ENCODE results near the gene CTBP2.

GRCh38 chr10:125130260-125130659 is 30.1 kb downstream of the CTBP2 start:
- TF ChIP-seq POLR2AphosphoS5 (IDR thresholded peaks at IDR 0.05; ENCODE audit: low read length) (no peak), ZNF687 (IDR thresholded peaks at IDR 0.05) (no peak), TAF1 (IDR thresholded peaks at IDR 0.05; ENCODE audit: borderline replicate concordance, low read depth, low read length) (no peak), ZNF217 (IDR thresholded peaks at IDR 0.05) (no peak), SP1 (IDR thresholded peaks at IDR 0.05; ENCODE audit: low read depth, low read length) (no peak), CTCF (IDR thresholded peaks at IDR 0.05 in 2 of 3, conservative IDR thresholded peaks at IDR 0.05 in 1 of 3; ENCODE audit: control insufficient read depth in 2 of 3, extremely low read depth in 1 of 3, insufficient read depth in 1 of 3, low read depth in 3 of 3, low read length in 3 of 3) (no peak), CREB1 (IDR thresholded peaks at IDR 0.05; ENCODE audit: low read depth) (no peak), TARDBP (IDR thresholded peaks at IDR 0.05; ENCODE audit: borderline replicate concordance) (no peak), REST (IDR thresholded peaks at IDR 0.05; ENCODE audit: low read depth, low read length) (no peak), SMAD1 (IDR thresholded peaks at IDR 0.05; ENCODE audit: low read depth, partially characterized antibody) (no peak), EZH2 (IDR thresholded peaks at IDR 0.05; ENCODE audit: borderline replicate concordance, control insufficient read depth, low read depth, low read length) (no peak)
- TF ChIP-seq, protein P1, sequence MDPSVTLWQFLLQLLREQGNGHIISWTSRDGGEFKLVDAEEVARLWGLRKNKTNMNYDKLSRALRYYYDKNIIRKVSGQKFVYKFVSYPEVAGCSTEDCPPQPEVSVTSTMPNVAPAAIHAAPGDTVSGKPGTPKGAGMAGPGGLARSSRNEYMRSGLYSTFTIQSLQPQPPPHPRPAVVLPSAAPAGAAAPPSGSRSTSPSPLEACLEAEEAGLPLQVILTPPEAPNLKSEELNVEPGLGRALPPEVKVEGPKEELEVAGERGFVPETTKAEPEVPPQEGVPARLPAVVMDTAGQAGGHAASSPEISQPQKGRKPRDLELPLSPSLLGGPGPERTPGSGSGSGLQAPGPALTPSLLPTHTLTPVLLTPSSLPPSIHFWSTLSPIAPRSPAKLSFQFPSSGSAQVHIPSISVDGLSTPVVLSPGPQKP (IDR thresholded peaks at IDR 0.05; ENCODE audit: low read depth, low read length): no peak

Data from GM12878 (cell line).